HG02840 (cell line): ENCODE measurements around the gene CTDSPL.

ENCODE experiments used
- ATAC-seq: cut with Tn5 transposase; IDR thresholded peaks from one replicate; pipeline ENCODE4 v1.9.1; 2021; ENCODE audit warnings: mild to moderate bottlenecking, moderate library complexity, moderate number of reproducible peaks; ENCODE audit not compliant: unreplicated experiment, low FRiP score

Gene CTDSPL

GRCh38 chr3:37995652-37996641 lies 134.3 kb downstream of the CTDSPL start:
- no peak for ATAC-seq

DNA sequence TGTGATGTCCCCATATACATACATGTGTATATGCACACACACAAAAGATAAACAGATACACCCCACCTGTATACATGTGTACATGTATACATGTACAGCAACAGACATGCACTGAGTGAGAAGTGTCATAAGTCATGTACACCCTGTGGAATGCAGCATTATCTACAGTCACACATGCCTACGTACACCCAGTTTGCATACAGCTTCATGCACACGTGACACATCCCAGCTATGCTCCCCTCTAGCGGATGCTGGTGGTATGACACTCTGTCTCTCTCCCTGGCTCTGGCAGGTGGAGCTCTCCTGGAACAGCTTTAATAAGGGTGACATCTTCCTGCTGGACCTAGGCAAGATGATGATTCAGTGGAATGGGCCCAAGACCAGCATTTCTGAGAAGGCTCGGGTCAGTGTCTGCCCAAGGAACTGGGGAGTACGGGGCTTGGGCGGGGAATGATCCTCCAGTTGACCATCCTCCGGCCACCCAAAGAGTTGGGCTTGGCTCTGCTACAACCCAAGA lies 135.2 kb downstream of the CTDSPL start:
- peak; percentile 45 for ATAC-seq

DNA sequence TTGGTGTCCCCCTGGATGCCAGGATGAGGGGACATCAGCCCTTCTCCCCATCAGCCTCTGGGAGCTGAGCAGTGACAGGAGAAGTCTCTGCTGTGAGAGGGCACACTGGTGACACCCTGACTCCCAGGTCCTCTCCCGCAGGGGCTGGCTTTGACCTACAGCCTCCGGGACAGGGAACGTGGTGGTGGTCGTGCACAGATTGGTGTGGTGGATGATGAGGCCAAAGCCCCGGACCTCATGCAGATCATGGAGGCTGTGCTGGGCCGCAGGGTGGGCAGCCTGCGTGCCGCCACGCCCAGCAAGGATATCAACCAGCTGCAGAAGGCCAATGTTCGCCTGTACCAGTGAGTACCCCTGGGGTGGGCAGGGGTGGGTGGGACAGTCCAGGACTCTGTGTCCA lies 135.7 kb downstream of the CTDSPL start:
- no peak for ATAC-seq

GRCh38 chr3:37997791-37998370 lies 136.2 kb downstream of the CTDSPL start:
- no peak for ATAC-seq

DNA sequence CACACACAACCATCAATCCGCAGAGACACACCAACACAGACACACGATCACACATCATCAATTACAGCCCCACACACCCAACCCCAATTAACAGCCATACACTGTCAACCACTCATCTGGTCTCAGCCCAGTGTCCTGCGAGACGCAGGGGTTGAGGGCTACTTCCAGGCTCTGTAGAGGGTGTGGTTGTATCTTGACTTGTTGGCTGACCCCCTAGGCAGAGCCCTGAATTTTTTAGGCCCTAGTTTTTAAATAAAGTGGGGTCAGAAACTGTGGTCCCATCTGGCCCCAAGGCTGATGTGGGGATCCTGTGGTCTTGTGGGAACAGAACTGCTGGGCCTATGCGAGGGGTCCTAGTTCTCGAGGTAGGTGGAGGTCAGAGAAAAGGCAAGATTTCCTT lies 138.2 kb downstream of the CTDSPL start:
- ATAC-seq = no peak

DNA sequence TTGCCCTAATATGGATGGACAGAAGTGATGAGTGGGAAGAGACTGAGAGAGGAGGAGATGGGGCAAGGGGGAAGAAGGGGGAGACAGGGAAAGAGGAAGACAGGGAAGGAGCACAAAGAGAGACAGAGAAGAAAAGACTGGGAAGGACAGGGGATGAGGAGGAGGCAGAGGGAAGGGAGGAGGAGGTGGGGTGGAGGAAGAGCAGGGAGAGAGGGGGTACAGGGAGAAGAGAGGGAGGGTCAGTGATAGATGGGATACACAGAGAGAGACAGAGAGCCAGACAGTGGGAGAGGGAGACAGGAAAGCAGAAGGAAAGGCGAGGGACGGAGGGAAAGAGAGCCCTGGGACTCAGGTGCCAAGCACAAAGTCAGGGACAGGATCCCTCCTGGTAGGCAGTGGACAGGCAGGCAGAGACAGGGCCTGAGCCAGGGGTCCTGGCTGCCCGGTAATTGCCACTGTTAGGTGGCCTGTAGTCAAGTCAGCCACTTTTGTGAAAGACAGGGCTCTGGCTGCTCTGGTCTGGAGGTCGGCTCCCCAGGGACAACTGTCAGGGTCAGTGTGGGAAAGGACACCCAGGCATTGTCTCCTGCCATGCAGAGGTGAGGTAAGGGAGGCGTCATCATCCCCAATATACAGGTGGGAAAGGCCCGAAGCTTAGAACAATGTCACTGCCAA lies 138.7 kb downstream of the CTDSPL start:
- ATAC-seq = no peak

GRCh38 chr3:38000965-38001455 lies 139.3 kb downstream of the CTDSPL start:
- no peak for ATAC-seq

DNA sequence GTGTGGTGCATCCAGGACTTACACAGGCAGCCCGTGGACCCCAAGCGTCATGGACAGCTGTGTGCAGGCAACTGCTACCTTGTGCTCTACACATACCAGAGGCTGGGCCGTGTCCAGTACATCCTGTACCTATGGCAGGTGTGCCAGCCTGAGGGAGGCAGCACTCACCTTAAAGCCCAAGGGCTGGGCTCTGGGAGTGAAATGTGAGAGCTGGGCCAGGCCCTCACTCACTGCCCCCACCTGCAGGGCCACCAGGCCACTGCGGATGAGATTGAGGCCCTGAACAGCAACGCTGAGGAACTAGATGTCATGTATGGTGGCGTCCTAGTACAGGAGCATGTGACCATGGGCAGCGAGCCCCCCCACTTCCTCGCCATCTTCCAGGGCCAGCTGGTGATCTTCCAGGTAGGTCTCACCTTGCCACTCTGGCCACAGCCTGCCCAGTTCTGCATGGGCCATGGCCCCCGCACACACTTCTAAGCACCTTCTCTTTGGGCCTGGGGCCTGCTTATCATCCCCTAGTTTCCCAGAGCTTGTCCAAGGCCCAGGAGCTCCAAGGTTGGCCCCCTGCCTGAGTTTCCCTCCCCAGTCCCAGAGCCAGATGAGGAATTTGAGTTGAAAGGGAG lies 139.9 kb downstream of the CTDSPL start:
- ATAC-seq = no peak

- no peak for ATAC-seq
Measured at GRCh38 chr3:38002291-38002876, 140.7 kb downstream of the CTDSPL start.

- ATAC-seq = no peak
Measured at GRCh38 chr3:38002940-38003339, 141.3 kb downstream of the CTDSPL start.

DNA sequence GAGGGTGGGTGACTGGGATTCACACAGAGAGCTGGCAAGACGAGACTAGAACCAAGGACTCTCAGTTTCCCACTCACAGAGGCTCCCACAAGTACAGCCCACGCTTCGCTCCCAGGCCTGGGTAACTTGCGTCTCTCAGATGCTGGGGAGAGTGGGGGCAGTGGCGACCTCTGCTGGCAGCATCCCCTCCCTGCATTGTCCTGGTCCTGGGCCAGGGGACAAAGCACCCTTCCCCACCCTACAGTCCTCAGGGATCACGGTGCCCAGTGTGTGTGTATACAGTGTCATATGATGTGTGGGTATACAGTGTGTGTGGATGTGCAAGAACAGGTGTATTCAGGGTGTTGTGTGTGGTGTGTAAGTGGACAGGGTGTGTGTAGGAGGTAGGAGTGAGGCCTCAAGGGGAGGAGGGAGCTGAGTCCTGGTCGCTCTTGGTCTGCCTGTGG lies 141.7 kb downstream of the CTDSPL start:
- ATAC-seq = no peak

GRCh38 chr3:38003817-38004414 lies 142.2 kb downstream of the CTDSPL start:
- ATAC-seq = no peak

GRCh38 chr3:38004415-38005075 lies 142.9 kb downstream of the CTDSPL start:
- ATAC-seq = no peak

DNA sequence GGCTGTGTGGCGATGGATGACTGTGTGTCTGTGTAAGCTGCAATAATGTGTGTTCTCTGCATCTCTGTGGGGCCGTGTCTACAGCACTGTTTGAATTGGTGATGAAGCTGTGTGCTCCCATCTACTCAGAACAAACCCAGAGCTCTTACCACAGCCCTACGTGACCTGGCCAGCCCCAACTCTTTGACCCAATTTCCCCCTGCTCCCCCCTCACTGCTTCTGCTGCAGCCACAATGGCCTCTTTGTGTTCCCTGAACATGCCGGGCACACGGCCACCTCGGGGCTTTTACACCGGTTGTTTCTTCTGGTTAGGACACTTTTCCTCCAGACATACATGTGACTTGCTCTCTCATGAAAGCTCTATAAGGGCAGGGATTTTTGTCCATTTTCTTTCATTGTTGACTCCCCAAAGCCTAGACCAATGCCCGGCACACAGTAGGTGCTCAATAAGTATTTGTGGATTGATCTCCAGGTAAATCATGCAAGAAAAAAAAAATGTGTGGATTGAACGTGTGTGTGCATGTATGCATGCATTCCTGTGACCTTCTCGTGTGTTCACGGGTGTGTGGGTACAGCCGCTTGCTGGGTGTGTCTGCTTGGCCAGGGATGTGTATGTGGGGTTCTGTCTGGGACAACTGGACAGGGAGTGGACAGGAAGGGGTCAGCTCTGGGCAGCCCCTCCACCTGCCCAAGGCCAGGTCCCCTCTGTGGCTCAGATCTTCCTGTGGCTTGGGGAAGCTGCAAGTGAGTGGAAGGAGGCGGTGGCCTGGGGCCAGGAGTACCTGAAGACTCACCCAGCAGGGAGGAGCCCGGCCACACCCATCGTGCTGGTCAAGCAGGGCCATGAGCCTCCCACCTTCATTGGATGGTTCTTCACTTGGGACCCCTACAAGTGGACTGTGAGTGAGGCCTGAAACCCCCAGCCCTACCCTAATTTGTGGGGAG lies 143.7 kb downstream of the CTDSPL start:
- ATAC-seq = no peak

GRCh38 chr3:38006031-38006430 lies 144.4 kb downstream of the CTDSPL start:
- ATAC-seq = no peak

DNA sequence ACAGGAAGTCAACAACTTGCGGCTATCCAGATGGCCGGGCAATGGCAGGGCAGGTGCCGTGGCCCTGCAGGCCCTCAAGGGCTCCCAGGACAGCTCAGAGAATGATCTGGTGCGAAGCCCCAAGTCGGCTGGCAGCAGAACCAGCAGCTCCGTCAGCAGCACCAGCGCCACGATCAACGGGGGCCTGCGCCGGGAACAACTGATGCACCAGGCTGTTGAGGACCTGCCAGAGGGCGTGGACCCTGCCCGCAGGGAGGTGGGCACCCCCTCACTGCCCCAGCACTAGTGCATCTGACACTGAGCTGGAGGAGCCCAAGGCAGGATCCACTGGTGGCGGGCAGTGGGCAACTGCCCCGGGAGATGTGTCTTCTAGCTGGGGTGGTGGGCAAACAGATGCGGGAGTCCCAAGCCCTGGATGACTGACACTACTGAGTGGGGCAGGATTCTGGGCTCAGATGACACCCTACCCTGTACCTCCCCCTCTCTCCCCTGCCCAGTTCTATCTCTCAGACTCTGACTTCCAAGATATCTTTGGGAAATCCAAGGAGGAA lies 144.8 kb downstream of the CTDSPL start:
- ATAC-seq = no peak

GRCh38 chr3:38007754-38008090 lies 146.0 kb downstream of the CTDSPL start:
- ATAC-seq = no peak

DNA sequence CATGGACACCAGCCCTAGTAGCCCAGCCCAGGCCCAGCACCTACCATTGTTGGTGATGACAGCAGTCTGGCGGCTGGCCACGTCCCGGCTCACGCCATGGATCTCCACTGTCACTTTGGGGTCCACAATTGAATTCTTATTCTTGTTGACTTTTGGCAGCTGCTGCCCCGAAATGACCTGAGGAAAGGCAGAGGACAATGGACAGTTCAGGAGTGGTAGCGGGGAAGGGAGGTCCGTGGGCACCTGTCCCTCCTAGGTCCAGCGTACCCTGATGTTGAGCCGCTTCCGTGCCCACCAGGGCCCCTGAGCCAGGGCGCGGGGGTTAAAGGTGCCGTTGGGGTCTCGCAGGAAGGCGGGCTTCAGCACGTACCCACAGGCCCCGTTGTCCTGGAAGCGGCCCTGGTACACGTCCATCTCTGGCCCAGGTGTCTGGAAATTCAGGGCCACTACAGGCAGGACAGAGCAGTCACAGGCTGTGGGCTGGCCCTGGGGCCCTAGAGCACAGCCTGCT lies 146.6 kb downstream of the CTDSPL start:
- ATAC-seq = no peak
